Lower leg skin (tissue), 4 donors: ENCODE results near the gene ST3GAL3. TPM values are rescaled to one million over a fixed set of nuclear protein-coding genes. Genes with fewer than 3 reads are reported as not detected.
A peak's percentile ranks its signal among the peaks of the same experiment; 100 is the strongest.

Source experiments
- DNase-seq, 2 donors: peaks; one replicate each; pipeline ENCODE4 v3.0.0-alpha.2; 2019; ENCODE audit warnings: low spot score in 2 of 2
- H3K4me3 ChIP-seq: fragments of 200-600 bp; sonication (generic); 2 replicates; pipeline ENCODE4 v1.5.1; 2017; ENCODE audit warnings: mild to moderate bottlenecking, low read depth; ENCODE audit not compliant: poor library complexity, severe bottlenecking
- POLR2A ChIP-seq, 2 donors: fragments of 450-650 bp; IDR thresholded peaks; one replicate each; pipeline ENCODE4 v1.6.1; 2016 to 2017; ENCODE audit warnings: antibody characterized with exemption in 2 of 2, mild to moderate bottlenecking in 1 of 2, moderate library complexity in 1 of 2
- WGBS, 2 donors: methylation state at CpG; one replicate each; pipeline ENCODE4 v1.1.5; 2018; 5-methylcytosine and 5-hydroxymethylcytosine counted together
- intact Hi-C: fragments of 100-400 bp; cut with DNase I; formaldehyde crosslinking; loops from one replicate; pipeline ENCODE4 v1.15.0; 2023; ENCODE audit warnings: low total_unique reads
- total RNA-seq, 4 donors: library from RNA; depleted of rRNA; stranded (reverse); fragments of >200 nt; gene quantifications; one replicate each; pipeline ENCODE4 v1.1.0, GENCODE V29; 2016
- TF ChIP-seq, protein P1 (sequence below), 3 donors: fragments of 450-650 bp; IDR thresholded peaks; one replicate each; pipeline ENCODE4 v1.5.1; 2016; ENCODE audit warnings: antibody characterized with exemption in 3 of 3, mild to moderate bottlenecking in 3 of 3, moderate library complexity in 2 of 3

The ST3GAL3 gene
- total RNA-seq, 4 donors from 2014 or later, result 6.9 to 10.5 (median 8.0) TPM

DNA sequence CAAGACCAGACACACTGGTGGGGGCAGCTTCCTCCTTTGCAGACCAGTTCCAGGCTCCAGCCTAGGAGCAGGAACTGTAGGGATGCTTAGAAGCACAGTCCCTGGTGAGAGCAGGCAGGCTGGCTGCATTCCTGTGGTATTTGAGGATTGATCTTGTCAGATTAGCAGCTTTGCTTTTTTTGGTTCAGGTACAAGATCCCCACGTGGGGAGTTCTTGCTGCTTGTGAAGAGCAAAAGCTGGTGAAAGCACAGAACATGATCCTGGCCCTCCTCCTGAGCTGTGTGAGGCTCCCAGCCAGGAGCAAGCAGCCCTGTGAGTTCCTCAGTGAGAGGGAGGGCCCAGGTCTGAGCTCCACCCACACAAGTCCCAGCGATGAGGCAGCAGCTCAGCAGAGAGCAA, 151.0 kb downstream of the ST3GAL3 start:
- 13 to 23% methylated on average over 2 of the region's 2 CpGs for WGBS, 2 donors
- no peak for TF ChIP-seq POLR2A (IDR thresholded peaks at IDR 0.05)
- TF ChIP-seq, protein P1, sequence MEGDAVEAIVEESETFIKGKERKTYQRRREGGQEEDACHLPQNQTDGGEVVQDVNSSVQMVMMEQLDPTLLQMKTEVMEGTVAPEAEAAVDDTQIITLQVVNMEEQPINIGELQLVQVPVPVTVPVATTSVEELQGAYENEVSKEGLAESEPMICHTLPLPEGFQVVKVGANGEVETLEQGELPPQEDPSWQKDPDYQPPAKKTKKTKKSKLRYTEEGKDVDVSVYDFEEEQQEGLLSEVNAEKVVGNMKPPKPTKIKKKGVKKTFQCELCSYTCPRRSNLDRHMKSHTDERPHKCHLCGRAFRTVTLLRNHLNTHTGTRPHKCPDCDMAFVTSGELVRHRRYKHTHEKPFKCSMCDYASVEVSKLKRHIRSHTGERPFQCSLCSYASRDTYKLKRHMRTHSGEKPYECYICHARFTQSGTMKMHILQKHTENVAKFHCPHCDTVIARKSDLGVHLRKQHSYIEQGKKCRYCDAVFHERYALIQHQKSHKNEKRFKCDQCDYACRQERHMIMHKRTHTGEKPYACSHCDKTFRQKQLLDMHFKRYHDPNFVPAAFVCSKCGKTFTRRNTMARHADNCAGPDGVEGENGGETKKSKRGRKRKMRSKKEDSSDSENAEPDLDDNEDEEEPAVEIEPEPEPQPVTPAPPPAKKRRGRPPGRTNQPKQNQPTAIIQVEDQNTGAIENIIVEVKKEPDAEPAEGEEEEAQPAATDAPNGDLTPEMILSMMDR (IDR thresholded peaks at IDR 0.05), result no peak
- DNase-seq, result no peak
- intact Hi-C loops, result no loop called here
- H3K4me3 ChIP-seq, result no peak overlapping the region

DNA sequence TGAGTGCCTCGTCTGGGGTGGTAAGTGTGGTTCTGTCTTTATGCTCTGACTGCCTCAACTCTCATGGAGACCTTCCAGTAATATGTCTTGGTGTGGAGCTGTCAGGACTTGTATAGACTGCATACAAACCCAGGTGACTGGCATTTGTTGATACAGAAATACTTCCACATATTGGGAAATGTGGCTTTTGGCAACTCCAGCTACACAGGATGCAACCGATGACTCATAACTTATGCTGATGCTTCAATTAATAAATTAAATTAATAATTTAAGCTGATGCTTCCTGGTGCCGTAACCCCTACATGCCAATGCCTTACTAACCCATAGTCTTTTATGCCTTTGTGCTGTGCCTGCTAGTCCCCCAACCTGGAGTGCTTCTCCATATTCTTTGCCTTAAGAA, 154.0 kb downstream of the ST3GAL3 start:
- WGBS, 2 donors, result 40 to 46% methylated on average over 3 of the region's 3 CpGs
- H3K4me3 ChIP-seq, result no peak overlapping the region
- intact Hi-C loops, result no loop called here
- DNase-seq, result peak in 1 of 2 donors; percentile 1
- TF ChIP-seq, protein P1 (IDR thresholded peaks at IDR 0.05), result no peak
- no peak for TF ChIP-seq POLR2A (IDR thresholded peaks at IDR 0.05)

DNA sequence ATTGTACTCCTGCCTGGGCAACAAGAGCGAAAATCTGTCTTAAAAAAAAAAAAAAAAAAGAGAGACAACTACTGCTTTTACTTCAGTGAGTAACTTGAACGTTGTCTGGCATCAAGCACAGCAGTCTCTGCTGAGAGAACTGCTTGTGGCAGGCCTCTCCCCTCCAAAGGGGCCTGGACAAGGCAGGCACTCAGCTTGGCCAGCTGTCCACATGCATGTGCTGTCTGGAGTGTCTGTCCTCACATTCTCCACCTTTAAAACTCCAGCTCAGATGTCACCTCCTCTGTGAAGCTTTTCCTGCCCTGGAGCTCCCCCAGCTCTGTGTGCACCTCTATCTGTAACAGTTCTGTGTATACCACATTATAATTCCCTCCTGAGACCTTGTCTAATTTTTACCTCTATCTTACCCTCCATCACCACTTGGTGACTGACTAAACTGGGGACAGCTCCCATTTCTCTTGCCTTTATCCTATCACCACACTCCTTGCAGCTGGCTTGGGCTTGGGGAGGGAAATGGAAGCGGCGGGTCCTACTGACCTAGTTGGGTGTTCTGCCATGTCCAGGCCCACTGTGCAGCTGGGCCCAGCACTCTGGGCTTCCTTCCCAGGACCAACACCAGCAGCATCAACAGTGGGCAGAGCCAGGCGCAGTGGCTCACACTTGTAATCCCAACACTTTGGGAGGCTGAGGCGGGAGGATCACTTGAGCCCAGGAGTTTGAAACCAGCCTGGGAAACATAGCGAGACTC, 154.8 kb downstream of the ST3GAL3 start:
- WGBS, 2 donors, result 90 to 93% methylated on average over 7 of the region's 7 CpGs

GRCh38 chr1:43864111-43865045, 157.0 kb downstream of the ST3GAL3 start:
- DNase-seq, result no peak
- no peak overlapping the region for H3K4me3 ChIP-seq
- TF ChIP-seq, protein P1 (IDR thresholded peaks at IDR 0.05), result no peak
- no peak for TF ChIP-seq POLR2A (IDR thresholded peaks at IDR 0.05)
- 92 to 96% methylated on average over 7 of the region's 7 CpGs for WGBS, 2 donors
- intact Hi-C loops, result no loop called here

More for the DNA sequence above, 154.8 kb downstream of the ST3GAL3 start:
- intact Hi-C loops, result no loop called here
- TF ChIP-seq, protein P1 (IDR thresholded peaks at IDR 0.05), result no peak
- no peak for TF ChIP-seq POLR2A (IDR thresholded peaks at IDR 0.05)
- peak in 1 of 2 donors; percentile 75 for DNase-seq
- no peak overlapping the region for H3K4me3 ChIP-seq

DNA sequence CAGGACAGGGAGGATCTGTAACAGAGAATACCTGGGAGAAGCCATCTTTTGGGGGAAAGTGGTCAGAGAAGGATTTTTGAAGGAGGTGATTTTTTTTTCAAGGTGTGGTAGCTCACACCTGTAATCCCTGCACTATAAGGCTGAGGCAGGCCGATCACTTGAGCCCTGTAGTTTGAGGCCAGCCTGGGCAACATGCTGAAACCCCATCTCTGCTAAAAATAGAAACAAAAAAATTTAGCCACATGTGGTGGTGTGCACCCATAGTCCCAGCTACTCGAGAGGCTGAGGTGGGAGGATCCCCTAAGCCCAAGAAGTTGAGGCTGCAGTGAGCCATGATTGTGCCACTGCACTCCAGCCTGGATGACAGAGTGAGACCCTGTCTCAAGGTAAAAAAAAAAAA, 158.9 kb downstream of the ST3GAL3 start:
- H3K4me3 ChIP-seq, result no peak overlapping the region
- intact Hi-C loops, result no loop called here
- TF ChIP-seq, protein P1 (IDR thresholded peaks at IDR 0.05), result no peak
- no peak for TF ChIP-seq POLR2A (IDR thresholded peaks at IDR 0.05)
- DNase-seq, result no peak
- WGBS, 2 donors, result 94 to 97% methylated on average over 2 of the region's 2 CpGs
